Measurements from ENCODE around the gene ZNF277.

DNA sequence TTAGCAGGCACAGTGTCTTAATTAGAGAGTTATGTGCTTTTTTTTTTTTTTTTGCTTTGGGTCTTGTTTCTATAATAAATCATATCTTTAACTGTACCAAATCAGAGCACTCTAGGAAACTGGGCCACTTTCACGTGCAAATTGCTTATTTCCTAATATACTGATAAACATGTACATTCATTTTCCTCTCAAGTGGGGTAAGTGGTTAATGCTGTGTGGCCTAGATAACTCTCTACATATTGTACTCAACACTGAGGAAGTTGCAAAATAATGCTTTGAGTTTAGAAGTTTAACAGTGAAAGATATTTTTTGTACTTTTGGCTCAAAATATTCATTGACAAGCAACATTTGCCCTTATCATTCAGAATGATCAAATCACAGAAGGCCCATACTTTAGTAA lies 127.9 kb downstream of the ZNF277 start:
- TF ChIP-seq, protein P1, sequence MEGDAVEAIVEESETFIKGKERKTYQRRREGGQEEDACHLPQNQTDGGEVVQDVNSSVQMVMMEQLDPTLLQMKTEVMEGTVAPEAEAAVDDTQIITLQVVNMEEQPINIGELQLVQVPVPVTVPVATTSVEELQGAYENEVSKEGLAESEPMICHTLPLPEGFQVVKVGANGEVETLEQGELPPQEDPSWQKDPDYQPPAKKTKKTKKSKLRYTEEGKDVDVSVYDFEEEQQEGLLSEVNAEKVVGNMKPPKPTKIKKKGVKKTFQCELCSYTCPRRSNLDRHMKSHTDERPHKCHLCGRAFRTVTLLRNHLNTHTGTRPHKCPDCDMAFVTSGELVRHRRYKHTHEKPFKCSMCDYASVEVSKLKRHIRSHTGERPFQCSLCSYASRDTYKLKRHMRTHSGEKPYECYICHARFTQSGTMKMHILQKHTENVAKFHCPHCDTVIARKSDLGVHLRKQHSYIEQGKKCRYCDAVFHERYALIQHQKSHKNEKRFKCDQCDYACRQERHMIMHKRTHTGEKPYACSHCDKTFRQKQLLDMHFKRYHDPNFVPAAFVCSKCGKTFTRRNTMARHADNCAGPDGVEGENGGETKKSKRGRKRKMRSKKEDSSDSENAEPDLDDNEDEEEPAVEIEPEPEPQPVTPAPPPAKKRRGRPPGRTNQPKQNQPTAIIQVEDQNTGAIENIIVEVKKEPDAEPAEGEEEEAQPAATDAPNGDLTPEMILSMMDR (IDR thresholded peaks at IDR 0.05; ENCODE audit: low read depth, low read length), result no peak
- TF ChIP-seq, protein P2, sequence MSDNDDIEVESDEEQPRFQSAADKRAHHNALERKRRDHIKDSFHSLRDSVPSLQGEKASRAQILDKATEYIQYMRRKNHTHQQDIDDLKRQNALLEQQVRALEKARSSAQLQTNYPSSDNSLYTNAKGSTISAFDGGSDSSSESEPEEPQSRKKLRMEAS (IDR thresholded peaks at IDR 0.05; ENCODE audit: low read depth, low read length), result no peak
- TF ChIP-seq POLR2A (IDR thresholded peaks at IDR 0.05; ENCODE audit: extremely low read depth, insufficient read length), result no peak
